ENCODE results near the gene EBPL.

GRCh38 chr13:49693877-49694276, 2.6 kb upstream of the EBPL start:
- TF ChIP-seq GATA1 (IDR thresholded peaks at IDR 0.05; ENCODE audit: low read depth, low read length), result no peak
- no peak for TF ChIP-seq POLR2A (IDR thresholded peaks at IDR 0.05; ENCODE audit: low read length)
